ENCODE data around the gene WWP2.

DNA sequence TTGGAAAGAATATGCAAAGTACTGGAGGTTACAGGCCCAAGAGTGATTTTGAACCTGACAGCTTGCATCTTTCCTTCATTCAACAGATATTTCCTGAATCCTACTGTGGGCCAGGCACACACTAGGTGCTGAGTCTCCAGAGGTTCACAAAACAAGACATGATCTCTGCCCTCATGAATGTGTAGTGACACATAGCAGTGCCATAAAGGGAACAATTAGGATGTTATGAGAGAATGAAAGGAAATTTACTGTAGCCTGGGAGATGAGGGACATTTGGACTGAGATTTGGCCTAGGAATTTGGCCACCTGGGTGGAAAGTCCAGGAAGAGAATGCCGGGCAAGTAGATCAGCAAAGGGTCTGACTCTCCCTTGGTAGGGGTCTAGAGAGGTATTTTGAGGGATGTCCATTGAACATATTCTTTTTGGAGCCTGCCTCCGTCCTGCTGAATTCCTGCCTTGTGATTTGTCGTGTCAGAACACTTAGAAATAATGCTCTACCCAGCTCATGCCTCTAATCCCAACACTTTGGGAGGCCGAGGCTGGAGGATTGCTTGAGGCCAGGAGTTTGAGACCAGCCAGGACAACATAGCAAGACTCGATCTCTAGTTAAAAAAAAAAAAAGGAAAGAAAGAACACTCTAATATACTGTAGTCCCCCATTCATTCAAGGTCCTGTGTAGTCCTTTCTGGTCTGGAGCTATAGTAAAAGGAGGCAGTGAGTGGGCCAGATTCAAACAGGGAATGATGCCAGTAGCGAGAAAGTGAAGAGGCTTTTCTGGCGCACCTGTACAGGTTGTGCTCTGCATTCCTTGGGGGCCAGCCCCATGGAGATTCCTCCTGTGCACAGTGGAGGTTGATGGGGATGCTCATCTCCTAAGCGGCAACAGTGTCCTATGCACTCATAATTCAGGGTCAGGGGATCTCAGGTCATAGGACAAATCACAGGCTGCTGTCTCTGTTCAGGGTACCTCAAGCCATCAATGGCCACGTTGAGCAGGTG lies 98.4 kb downstream of the WWP2 start:
- no peak for TF ChIP-seq CTCF (conservative IDR thresholded peaks at IDR 0.05; ENCODE audit: low read length)
- TF ChIP-seq EZH2phosphoT487 (IDR thresholded peaks at IDR 0.05; ENCODE audit: borderline replicate concordance, low read depth, low read length): no peak

Measured in OCI-LY7 (cell line).